ENCODE results near the gene MILR1. TPM values are rescaled to one million over a fixed set of nuclear protein-coding genes. Genes with fewer than 3 reads are reported as not detected.
"Not testable (repeated sequence)": the region's sequence is repeated elsewhere in the genome, so short reads cannot be mapped to it uniquely, and the experiment has no call there.

Gene MILR1
- total and polyA plus RNA-seq, 5 donors from 2014 or later = 0.67 TPM; not detected in 4

- Mint-ChIP-seq H3K4me3 (no peak overlapping the region), H3K36me3 (no peaks in the 10 kb centered on the region), H3K27me3 (peaks cover 9% of the 10 kb centered on the region), H3K27ac (no peak overlapping the region), H3K4me1 (peaks cover 2 to 7% (median 4%) of the 10 kb centered on the region in 4 donors), H3K9me3 (no peaks in the 10 kb centered on the region)
- no peak overlapping the region for H3K4me3 ChIP-seq (ENCODE audit: low read depth, low read length)
- DNase-seq = no peak
- H3K36me3 ChIP-seq (ENCODE audit: control insufficient read depth, insufficient read depth, low read length) = no peaks in the 10 kb centered on the region
- H3K4me1 ChIP-seq (ENCODE audit: control insufficient read depth, insufficient read depth, low read length, poor library complexity, severe bottlenecking) = peaks cover 3% of the 10 kb centered on the region
- no peaks in the 10 kb centered on the region for H3K9me3 ChIP-seq (ENCODE audit: control insufficient read depth in 2 of 2, low read length in 2 of 2)
- no peak overlapping the region for H3K27ac ChIP-seq (ENCODE audit: insufficient read depth, low read length, poor library complexity, severe bottlenecking)
- H3K27me3 ChIP-seq (ENCODE audit: control insufficient read depth, insufficient read depth, low read length) = no peaks in the 10 kb centered on the region
- no peak for ATAC-seq (ENCODE audit: low read depth in 2 of 2)
These were observed 1.4 kb upstream of the MILR1 start for GRCh38 chr17:64447526-64447925.

DNA sequence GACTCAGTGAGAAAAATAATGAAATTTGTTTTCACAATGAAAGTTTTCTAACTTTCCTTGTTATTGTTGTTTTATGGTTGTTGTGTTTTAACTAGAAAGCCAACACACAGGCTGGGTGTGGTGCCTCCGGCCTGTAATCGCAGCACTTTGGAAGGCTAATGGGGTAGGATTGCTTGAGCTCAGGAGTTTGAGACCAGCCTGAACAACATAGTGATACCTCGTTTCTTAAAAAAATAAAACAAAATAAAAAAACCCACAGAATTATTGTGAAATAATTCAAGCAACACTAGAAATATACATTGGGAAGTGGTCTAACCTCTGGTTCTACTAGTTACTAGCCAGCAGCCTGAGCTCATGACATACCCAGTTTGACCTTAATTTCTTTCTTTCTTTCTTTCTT lies 630 bp downstream of the MILR1 start:
- DNase-seq = no peak
- ATAC-seq (ENCODE audit: low read depth in 2 of 2) = no peak
- H3K36me3 Mint-ChIP-seq = no peaks in the 10 kb centered on the region
- H3K4me1 Mint-ChIP-seq = peaks cover 0 to 3% (median 0%) of the 10 kb centered on the region in 4 donors
- H3K4me3 ChIP-seq (ENCODE audit: low read depth, low read length) = no peak overlapping the region
- no peaks in the 10 kb centered on the region for H3K4me1 ChIP-seq (ENCODE audit: control insufficient read depth, insufficient read depth, low read length, poor library complexity, severe bottlenecking)
- no peaks in the 10 kb centered on the region for H3K36me3 ChIP-seq (ENCODE audit: control insufficient read depth, insufficient read depth, low read length)
- no peak overlapping the region for H3K4me3 Mint-ChIP-seq
- H3K27me3 ChIP-seq (ENCODE audit: control insufficient read depth, insufficient read depth, low read length) = no peaks in the 10 kb centered on the region
- H3K27ac ChIP-seq (ENCODE audit: insufficient read depth, low read length, poor library complexity, severe bottlenecking) = no peak overlapping the region
- H3K9me3 Mint-ChIP-seq = peaks cover 0 to 1% (median 0%) of the 10 kb centered on the region in 7 donors
- H3K9me3 ChIP-seq (ENCODE audit: control insufficient read depth in 2 of 2, low read length in 2 of 2) = no peaks in the 10 kb centered on the region
- H3K27me3 Mint-ChIP-seq = peaks cover 14% of the 10 kb centered on the region
- peak overlapping the region in 1 of 3 donors; percentile 55 for H3K27ac Mint-ChIP-seq

DNA sequence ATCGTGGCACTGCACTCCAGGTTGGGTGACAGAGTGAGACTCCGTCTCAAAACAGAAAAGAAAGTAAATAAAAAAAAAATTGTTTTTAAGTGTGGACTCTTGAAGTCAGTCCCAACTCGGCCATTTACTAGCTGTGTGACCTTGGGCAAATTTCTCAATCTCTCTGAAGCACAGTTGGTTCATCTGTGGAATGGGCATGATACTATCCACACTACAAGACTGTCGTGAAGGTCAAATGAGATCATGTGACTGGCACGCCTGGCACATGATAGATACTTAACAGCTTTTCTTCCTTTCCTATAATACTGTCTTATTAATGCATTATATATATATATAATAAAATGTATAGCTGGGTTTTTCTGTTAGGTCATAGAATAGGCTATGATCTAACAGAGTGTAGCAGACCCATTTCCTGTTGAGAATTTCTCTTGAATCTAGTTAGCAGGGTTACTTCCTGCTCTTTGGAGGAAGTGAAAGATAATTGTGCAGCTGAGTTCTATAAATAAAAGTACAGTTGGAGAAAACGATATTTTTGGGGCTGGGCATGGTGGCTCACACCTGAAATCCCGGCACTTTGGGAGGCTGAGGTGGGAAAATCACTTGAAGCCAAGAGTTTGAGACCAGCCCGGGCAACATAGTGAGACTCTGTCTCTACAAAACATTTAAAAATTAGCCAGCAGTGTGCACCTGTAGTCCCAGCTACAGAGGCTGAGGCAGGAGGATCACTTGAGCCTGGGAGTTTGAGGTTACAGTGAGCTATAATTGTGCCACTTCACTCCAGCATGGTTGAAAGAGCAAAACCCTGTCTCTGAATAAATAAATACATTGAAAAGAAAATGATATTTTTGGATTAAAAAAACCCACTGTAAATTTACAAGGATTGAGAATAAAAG lies 7.3 kb downstream of the MILR1 start:
- H3K4me3 Mint-ChIP-seq = peak overlapping the region in 2 of 4 donors; percentile 50 to 67
- DNase-seq = peak in 2 of 3 donors; percentile 31 to 71
- H3K27me3 Mint-ChIP-seq = peaks cover 9% of the 10 kb centered on the region
- peak overlapping the region; percentile 53 for H3K27ac ChIP-seq (ENCODE audit: insufficient read depth, low read length, poor library complexity, severe bottlenecking)
- no peaks in the 10 kb centered on the region for H3K9me3 ChIP-seq (ENCODE audit: control insufficient read depth in 2 of 2, low read length in 2 of 2)
- no peaks in the 10 kb centered on the region for H3K36me3 ChIP-seq (ENCODE audit: control insufficient read depth, insufficient read depth, low read length)
- H3K27me3 ChIP-seq (ENCODE audit: control insufficient read depth, insufficient read depth, low read length) = no peaks in the 10 kb centered on the region
- peak overlapping the region; percentile 37 for H3K4me3 ChIP-seq (ENCODE audit: low read depth, low read length)
- H3K36me3 Mint-ChIP-seq = peaks cover 5% of the 10 kb centered on the region
- H3K4me1 ChIP-seq (ENCODE audit: control insufficient read depth, insufficient read depth, low read length, poor library complexity, severe bottlenecking) = peaks cover 9% of the 10 kb centered on the region
- peaks cover 6 to 30% (median 10%) of the 10 kb centered on the region in 4 donors for H3K4me1 Mint-ChIP-seq
- peak; percentile 66 to 80 for ATAC-seq (ENCODE audit: low read depth in 2 of 2)
- peaks cover 0 to 2% (median 0%) of the 10 kb centered on the region in 7 donors for H3K9me3 Mint-ChIP-seq
- H3K27ac Mint-ChIP-seq = peak overlapping the region; percentile 75 to 93 (median 89)

DNA sequence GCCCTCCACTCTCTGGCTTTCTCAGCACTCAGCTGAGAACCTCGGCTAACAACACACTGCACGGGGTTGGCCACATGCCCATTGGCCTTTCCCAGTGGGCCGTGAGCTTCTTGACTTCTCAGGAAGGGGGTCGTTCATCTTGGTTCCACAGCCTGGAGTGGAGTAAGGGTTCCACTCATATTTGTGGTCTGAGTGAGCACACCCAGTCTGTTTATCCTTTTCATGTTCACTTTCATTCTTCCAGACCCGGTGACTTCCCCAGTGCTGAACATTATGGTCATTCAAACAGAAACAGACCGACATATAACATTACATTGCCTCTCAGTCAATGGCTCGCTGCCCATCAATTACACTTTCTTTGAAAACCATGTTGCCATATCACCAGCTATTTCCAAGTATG lies 8.2 kb downstream of the MILR1 start:
- Mint-ChIP-seq H3K4me1 (peaks cover 6 to 30% (median 10%) of the 10 kb centered on the region in 4 donors), H3K36me3 (peaks cover 5% of the 10 kb centered on the region), H3K27me3 (peaks cover 9% of the 10 kb centered on the region), H3K4me3 (peak overlapping the region in 1 of 4 donors; percentile 3), H3K9me3 (peaks cover 0 to 2% (median 0%) of the 10 kb centered on the region in 7 donors), H3K27ac (no peak overlapping the region)
- ATAC-seq (ENCODE audit: low read depth in 2 of 2) = no peak
- Histone ChIP-seq H3K4me1 (ENCODE audit: control insufficient read depth, insufficient read depth, low read length, poor library complexity, severe bottlenecking) (peaks cover 9% of the 10 kb centered on the region), H3K27ac (ENCODE audit: insufficient read depth, low read length, poor library complexity, severe bottlenecking) (no peak overlapping the region), H3K36me3 (ENCODE audit: control insufficient read depth, insufficient read depth, low read length) (no peaks in the 10 kb centered on the region), H3K27me3 (ENCODE audit: control insufficient read depth, insufficient read depth, low read length) (no peaks in the 10 kb centered on the region), H3K4me3 (ENCODE audit: low read depth, low read length) (no peak overlapping the region), H3K9me3 (ENCODE audit: control insufficient read depth in 2 of 2, low read length in 2 of 2) (no peaks in the 10 kb centered on the region)
- no peak for DNase-seq

DNA sequence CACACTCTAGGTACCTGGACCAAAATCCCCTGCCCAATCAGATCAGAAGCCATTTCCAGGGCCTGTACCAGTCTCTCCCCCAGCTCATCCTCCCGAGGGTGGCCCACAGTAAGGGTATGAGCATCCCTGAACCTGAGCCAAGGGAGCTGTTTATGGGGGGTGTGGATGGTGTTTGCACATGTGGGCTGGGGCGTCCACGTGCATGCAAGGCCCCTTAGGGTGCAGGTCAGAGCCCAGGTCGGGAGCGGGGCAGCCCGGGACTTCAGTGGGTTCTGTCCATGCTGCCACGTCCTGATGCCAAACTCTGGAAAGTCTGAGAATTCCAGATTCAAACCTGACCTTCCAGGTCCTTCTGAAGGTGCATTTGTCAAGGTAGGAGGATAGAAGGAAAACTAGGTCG lies 9.8 kb downstream of the MILR1 start:
- DNase-seq (no peak), ATAC-seq (ENCODE audit: low read depth in 2 of 2) (no peak)
- H3K27ac Mint-ChIP-seq = no peak overlapping the region
- no peak overlapping the region for H3K4me3 Mint-ChIP-seq
- no peaks in the 10 kb centered on the region for H3K36me3 ChIP-seq (ENCODE audit: control insufficient read depth, insufficient read depth, low read length)
- peaks cover 9% of the 10 kb centered on the region for H3K4me1 ChIP-seq (ENCODE audit: control insufficient read depth, insufficient read depth, low read length, poor library complexity, severe bottlenecking)
- H3K27me3 Mint-ChIP-seq = peaks cover 8% of the 10 kb centered on the region
- peaks cover 6 to 30% (median 10%) of the 10 kb centered on the region in 4 donors for H3K4me1 Mint-ChIP-seq
- no peaks in the 10 kb centered on the region for H3K9me3 ChIP-seq (ENCODE audit: control insufficient read depth in 2 of 2, low read length in 2 of 2)
- no peaks in the 10 kb centered on the region for H3K27me3 ChIP-seq (ENCODE audit: control insufficient read depth, insufficient read depth, low read length)
- H3K27ac ChIP-seq (ENCODE audit: insufficient read depth, low read length, poor library complexity, severe bottlenecking) = no peak overlapping the region
- H3K36me3 Mint-ChIP-seq = peaks cover 5% of the 10 kb centered on the region
- H3K4me3 ChIP-seq (ENCODE audit: low read depth, low read length) = no peak overlapping the region
- H3K9me3 Mint-ChIP-seq = peaks cover 0 to 2% (median 0%) of the 10 kb centered on the region in 7 donors

GRCh38 chr17:64459284-64459747 lies 10.4 kb downstream of the MILR1 start:
- ATAC-seq (ENCODE audit: low read depth in 2 of 2) = no peak

GRCh38 chr17:64459818-64460217 lies 10.9 kb downstream of the MILR1 start:
- not testable (repeated sequence) for H3K36me3 Mint-ChIP-seq; H3K4me1 ChIP-seq (ENCODE audit: control insufficient read depth, insufficient read depth, low read length, poor library complexity, severe bottlenecking); H3K4me3 Mint-ChIP-seq; H3K4me3 ChIP-seq (ENCODE audit: low read depth, low read length); H3K27ac ChIP-seq (ENCODE audit: insufficient read depth, low read length, poor library complexity, severe bottlenecking); H3K27me3 Mint-ChIP-seq; H3K27me3 ChIP-seq (ENCODE audit: control insufficient read depth, insufficient read depth, low read length); H3K9me3 ChIP-seq (ENCODE audit: control insufficient read depth in 2 of 2, low read length in 2 of 2); ATAC-seq (ENCODE audit: low read depth in 2 of 2); DNase-seq; H3K27ac Mint-ChIP-seq; H3K9me3 Mint-ChIP-seq; H3K36me3 ChIP-seq (ENCODE audit: control insufficient read depth, insufficient read depth, low read length)
- H3K4me1 Mint-ChIP-seq = peaks cover 6 to 30% (median 10%) of the 10 kb centered on the region in 4 donors

More at GRCh38 chr17:64459284-64459747, 10.4 kb downstream of the MILR1 start:
- peaks cover 5% of the 10 kb centered on the region for H3K36me3 Mint-ChIP-seq
- Histone ChIP-seq H3K4me3 (ENCODE audit: low read depth, low read length) (no peak overlapping the region), H3K9me3 (ENCODE audit: control insufficient read depth in 2 of 2, low read length in 2 of 2) (no peaks in the 10 kb centered on the region), H3K36me3 (ENCODE audit: control insufficient read depth, insufficient read depth, low read length) (no peaks in the 10 kb centered on the region), H3K27me3 (ENCODE audit: control insufficient read depth, insufficient read depth, low read length) (no peaks in the 10 kb centered on the region), H3K4me1 (ENCODE audit: control insufficient read depth, insufficient read depth, low read length, poor library complexity, severe bottlenecking) (peaks cover 9% of the 10 kb centered on the region), H3K27ac (ENCODE audit: insufficient read depth, low read length, poor library complexity, severe bottlenecking) (no peak overlapping the region)
- H3K4me3 Mint-ChIP-seq = no peak overlapping the region
- H3K27me3 Mint-ChIP-seq = peaks cover 8% of the 10 kb centered on the region
- H3K9me3 Mint-ChIP-seq = peaks cover 0 to 2% (median 0%) of the 10 kb centered on the region in 7 donors
- no peak for DNase-seq
- H3K27ac Mint-ChIP-seq = no peak overlapping the region
- peaks cover 6 to 30% (median 10%) of the 10 kb centered on the region in 4 donors for H3K4me1 Mint-ChIP-seq

All from CD4-positive, CD25-positive, alpha-beta regulatory T cell (primary cell).